ENCODE measurements around the gene OR10V1. TPM values are rescaled to one million over a fixed set of nuclear protein-coding genes. Genes with fewer than 3 reads are reported as not detected.

OR10V1 gene
- total and polyA plus RNA-seq, 8 donors, result not detected

DNA sequence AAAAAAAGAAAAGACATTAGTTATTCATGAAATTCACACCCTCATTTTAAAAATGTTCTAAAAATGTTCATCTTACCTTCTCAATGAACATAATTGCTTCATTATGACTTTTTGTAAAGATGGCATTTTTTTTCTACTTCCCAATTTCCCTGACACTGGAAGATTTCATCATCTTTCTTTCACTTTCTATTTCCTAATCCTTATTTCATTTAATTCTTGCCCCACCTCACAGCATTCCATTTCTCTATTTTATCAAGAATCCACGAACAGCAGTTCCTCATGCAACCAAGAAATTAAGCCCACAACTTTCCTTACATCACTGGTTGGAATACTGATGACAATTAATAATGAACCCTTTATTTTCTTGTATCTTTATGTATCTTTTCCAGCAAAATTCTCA lies 46.7 kb downstream of the OR10V1 start:
- peak overlapping the region in 1 of 2 donors; percentile 99 for H3K27ac ChIP-seq
- H3K9me3 ChIP-seq, result no peaks in the 10 kb centered on the region
- H3K36me3 ChIP-seq, result peaks cover 0 to 48% of the 10 kb centered on the region in 2 donors
- H3K27me3 ChIP-seq, result no peaks in the 10 kb centered on the region
- TF ChIP-seq, protein P1, sequence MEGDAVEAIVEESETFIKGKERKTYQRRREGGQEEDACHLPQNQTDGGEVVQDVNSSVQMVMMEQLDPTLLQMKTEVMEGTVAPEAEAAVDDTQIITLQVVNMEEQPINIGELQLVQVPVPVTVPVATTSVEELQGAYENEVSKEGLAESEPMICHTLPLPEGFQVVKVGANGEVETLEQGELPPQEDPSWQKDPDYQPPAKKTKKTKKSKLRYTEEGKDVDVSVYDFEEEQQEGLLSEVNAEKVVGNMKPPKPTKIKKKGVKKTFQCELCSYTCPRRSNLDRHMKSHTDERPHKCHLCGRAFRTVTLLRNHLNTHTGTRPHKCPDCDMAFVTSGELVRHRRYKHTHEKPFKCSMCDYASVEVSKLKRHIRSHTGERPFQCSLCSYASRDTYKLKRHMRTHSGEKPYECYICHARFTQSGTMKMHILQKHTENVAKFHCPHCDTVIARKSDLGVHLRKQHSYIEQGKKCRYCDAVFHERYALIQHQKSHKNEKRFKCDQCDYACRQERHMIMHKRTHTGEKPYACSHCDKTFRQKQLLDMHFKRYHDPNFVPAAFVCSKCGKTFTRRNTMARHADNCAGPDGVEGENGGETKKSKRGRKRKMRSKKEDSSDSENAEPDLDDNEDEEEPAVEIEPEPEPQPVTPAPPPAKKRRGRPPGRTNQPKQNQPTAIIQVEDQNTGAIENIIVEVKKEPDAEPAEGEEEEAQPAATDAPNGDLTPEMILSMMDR (IDR thresholded peaks at IDR 0.05), result no peak
- intact Hi-C loops (cut with DNase I), result no loop called here
- ATAC-seq, result no peak
- peak overlapping the region in 1 of 2 donors; percentile 89 for H3K4me3 ChIP-seq
- H3K4me1 ChIP-seq, result peaks cover 19 to 72% of the 10 kb centered on the region in 2 donors
- DNase-seq, result no peak

Other genes with a start within 250 kb of the OR10V1 start
- not detected for gene OR4D10, start 240.5 kb downstream of the OR10V1 start, total RNA-seq
- not detected for gene OR4D10, start 240.5 kb downstream of the OR10V1 start, polyA plus RNA-seq (ENCODE audit: insufficient read length in 6 of 6)
- not detected for gene OR4D11, start 210.3 kb downstream of the OR10V1 start, total RNA-seq
- gene OR4D11, start 210.3 kb downstream of the OR10V1 start, polyA plus RNA-seq (ENCODE audit: insufficient read length in 6 of 6), result not detected
- not detected for gene OR4D9, start 202.3 kb downstream of the OR10V1 start, total RNA-seq
- under 1 TPM; 0.03 to 0.06 (median 0.05) TPM for gene OR4D9, start 202.3 kb downstream of the OR10V1 start, polyA plus RNA-seq (ENCODE audit: insufficient read length in 6 of 6)
- gene OSBP, start 98.1 kb downstream of the OR10V1 start, total RNA-seq, result 10 to 100 TPM; 39.4 to 40.8 TPM
- 10 to 100 TPM; 40.0 to 45.7 (median 43.9) TPM for gene OSBP, start 98.1 kb downstream of the OR10V1 start, polyA plus RNA-seq (ENCODE audit: insufficient read length in 6 of 6)
- 10 to 100 TPM; 27.8 to 42.6 TPM for gene PATL1, start 44.8 kb downstream of the OR10V1 start, total RNA-seq
- 10 to 100 TPM; 36.8 to 45.0 (median 41.0) TPM for gene PATL1, start 44.8 kb downstream of the OR10V1 start, polyA plus RNA-seq (ENCODE audit: insufficient read length in 6 of 6)
- gene STX3, start 41.5 kb upstream of the OR10V1 start, total RNA-seq, result 10 to 100 TPM; 65.9 to 66.7 TPM
- gene STX3, start 41.5 kb upstream of the OR10V1 start, polyA plus RNA-seq (ENCODE audit: insufficient read length in 6 of 6), result 10 to 100 TPM; 26.8 to 33.5 (median 29.6) TPM
- gene MRPL16, start 96.9 kb upstream of the OR10V1 start, total RNA-seq, result 10 to 100 TPM; 32.9 to 35.6 TPM
- gene MRPL16, start 96.9 kb upstream of the OR10V1 start, polyA plus RNA-seq (ENCODE audit: insufficient read length in 6 of 6), result 10 to 100 TPM; 49.6 to 56.5 (median 52.6) TPM
- gene CBLIF, start 131.7 kb upstream of the OR10V1 start, total RNA-seq, result not detected
- under 1 TPM in 1 of 6 donors, not detected in 5; 0.24 TPM for gene CBLIF, start 131.7 kb upstream of the OR10V1 start, polyA plus RNA-seq (ENCODE audit: insufficient read length in 6 of 6)
- 1 to 10 TPM in 1 of 2 donors, under 1 TPM in 1; 0.44 to 1.8 TPM for gene TCN1, start 152.6 kb upstream of the OR10V1 start, total RNA-seq
- under 1 TPM in 4 of 6 donors, not detected in 2; 0.10 to 0.40 (median 0.29) TPM for gene TCN1, start 152.6 kb upstream of the OR10V1 start, polyA plus RNA-seq (ENCODE audit: insufficient read length in 6 of 6)
- gene OOSP3, start 164.9 kb upstream of the OR10V1 start, total RNA-seq, result not detected
- gene OOSP3, start 164.9 kb upstream of the OR10V1 start, polyA plus RNA-seq (ENCODE audit: insufficient read length in 6 of 6), result not detected
- not detected for gene OOSP1, start 224.6 kb upstream of the OR10V1 start, total RNA-seq
- gene OOSP1, start 224.6 kb upstream of the OR10V1 start, polyA plus RNA-seq (ENCODE audit: insufficient read length in 6 of 6), result under 1 TPM in 2 of 6 donors, not detected in 4; 0.27 to 0.31 TPM